ENCODE measurements around the gene POLR3A.
A peak's percentile ranks its signal among the peaks of the same experiment; 100 is the strongest.

Gene POLR3A

DNA sequence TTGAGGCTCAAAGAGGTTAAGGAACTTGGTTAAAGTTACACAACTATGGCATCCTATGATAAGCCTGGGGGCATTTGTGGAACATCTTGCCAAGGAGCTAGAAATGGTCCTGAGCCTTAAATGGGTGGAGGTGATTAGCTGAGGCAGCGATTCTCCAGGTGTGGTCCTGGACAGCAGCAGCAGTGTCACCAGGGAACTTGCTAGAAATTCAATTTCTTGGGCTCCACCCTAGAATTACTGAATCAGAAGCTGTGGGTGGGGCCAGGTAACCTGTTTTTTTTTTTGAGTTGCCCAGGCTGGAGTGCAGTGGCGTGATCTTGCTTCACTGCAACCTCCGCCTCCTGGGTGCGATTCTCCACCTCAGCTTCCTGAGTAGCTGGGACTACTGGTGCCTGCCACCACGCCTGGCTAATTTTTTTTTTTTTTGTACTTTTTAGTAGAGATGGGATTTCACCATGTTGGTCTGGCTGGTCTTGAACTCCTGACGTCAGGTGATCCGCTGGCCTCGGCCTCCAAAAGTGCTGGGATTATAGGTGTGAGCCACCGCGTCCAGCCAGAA, 17.5 kb upstream of the POLR3A start:
- Histone ChIP-seq H4K8ac (ENCODE audit: low read depth, low read length) (no peak overlapping the region), H3K4me2 (ENCODE audit: low read length) (no peak overlapping the region), H2AFZ (ENCODE audit: insufficient read depth, low read length, poor library complexity) (no peak overlapping the region), H4K91ac (ENCODE audit: low read depth, low read length) (no peak overlapping the region), H2BK12ac (ENCODE audit: low read length) (no peak overlapping the region), H3K9ac (ENCODE audit: low read length) (no peak overlapping the region), H2BK120ac (ENCODE audit: insufficient read depth, low read length, poor library complexity) (no peak overlapping the region), H2BK5ac (ENCODE audit: low read depth, low read length, poor library complexity) (no peak overlapping the region), H3K9me3 (ENCODE audit: insufficient read depth, low read depth, low read length) (no peaks in the 10 kb centered on the region), H3K23ac (ENCODE audit: low read length) (no peak overlapping the region), H3K36me3 (ENCODE audit: control insufficient read depth in 1 of 2, insufficient read depth in 2 of 2, low read length in 2 of 2) (peaks cover 0 to 12% of the 10 kb centered on the region in 2 experiments), H3K79me1 (ENCODE audit: low read length) (peaks cover 2% of the 10 kb centered on the region), H3K27ac (ENCODE audit: low read depth, low read length) (no peak overlapping the region), H3K18ac (ENCODE audit: low read length) (no peak overlapping the region), H3K4ac (ENCODE audit: low read depth, low read length) (no peak overlapping the region), H2AK5ac (ENCODE audit: low read length) (no peak overlapping the region), H3K27me3 (ENCODE audit: insufficient read depth, low read length) (no peaks in the 10 kb centered on the region), H3K79me2 (ENCODE audit: control insufficient read depth, insufficient read depth, low read length, poor library complexity) (no peaks in the 10 kb centered on the region), H3K4me1 (ENCODE audit: control insufficient read depth in 1 of 2, insufficient read depth in 2 of 2, low read length in 2 of 2) (peaks cover 0 to 4% of the 10 kb centered on the region in 2 experiments), H3K14ac (ENCODE audit: low read length) (no peak overlapping the region), H4K12ac (ENCODE audit: low read depth, low read length) (no peak overlapping the region), H3K4me3 (ENCODE audit: low read depth, low read length) (no peak overlapping the region)
- DNase-seq = no peak
- WGBS (ENCODE audit: extremely low coverage, insufficient coverage, insufficient read length) = no CpG with 5 or more reads among the region's 10 CpGs

DNA sequence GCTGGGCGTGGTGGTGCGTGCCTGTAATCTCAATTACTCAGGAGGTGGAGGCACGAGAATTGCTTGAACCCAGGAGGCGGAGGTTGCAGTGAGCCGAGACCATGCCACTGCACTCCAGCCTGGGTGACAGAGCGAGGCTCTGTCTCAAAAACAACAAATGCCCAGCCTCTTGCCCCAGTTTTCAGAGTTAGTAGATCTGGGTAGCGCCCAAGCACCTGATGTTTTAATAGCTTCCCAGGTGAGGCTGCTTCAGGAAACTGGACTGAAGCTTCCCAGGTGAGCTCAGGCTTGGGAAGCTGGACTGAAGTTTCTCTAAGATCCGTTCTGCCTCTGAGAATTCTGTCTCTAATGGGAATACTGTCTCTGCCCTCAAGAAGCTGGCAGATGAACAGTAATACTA, 16.5 kb upstream of the POLR3A start:
- Histone ChIP-seq H3K79me1 (ENCODE audit: low read length) (peaks cover 2% of the 10 kb centered on the region), H3K27ac (ENCODE audit: low read depth, low read length) (no peak overlapping the region), H3K4me1 (ENCODE audit: control insufficient read depth in 1 of 2, insufficient read depth in 2 of 2, low read length in 2 of 2) (peaks cover 0 to 4% of the 10 kb centered on the region in 2 experiments), H3K4ac (ENCODE audit: low read depth, low read length) (no peak overlapping the region), H2BK120ac (ENCODE audit: insufficient read depth, low read length, poor library complexity) (no peak overlapping the region), H4K12ac (ENCODE audit: low read depth, low read length) (no peak overlapping the region), H3K4me3 (ENCODE audit: low read depth, low read length) (no peak overlapping the region), H3K27me3 (ENCODE audit: insufficient read depth, low read length) (no peaks in the 10 kb centered on the region), H4K8ac (ENCODE audit: low read depth, low read length) (no peak overlapping the region), H2BK12ac (ENCODE audit: low read length) (no peak overlapping the region), H3K36me3 (ENCODE audit: control insufficient read depth in 1 of 2, insufficient read depth in 2 of 2, low read length in 2 of 2) (peaks cover 9 to 22% of the 10 kb centered on the region in 2 experiments), H3K14ac (ENCODE audit: low read length) (no peak overlapping the region), H2AFZ (ENCODE audit: insufficient read depth, low read length, poor library complexity) (no peak overlapping the region), H3K23ac (ENCODE audit: low read length) (no peak overlapping the region), H3K9me3 (ENCODE audit: insufficient read depth, low read depth, low read length) (no peaks in the 10 kb centered on the region), H2AK5ac (ENCODE audit: low read length) (no peak overlapping the region), H3K79me2 (ENCODE audit: control insufficient read depth, insufficient read depth, low read length, poor library complexity) (no peaks in the 10 kb centered on the region), H3K18ac (ENCODE audit: low read length) (no peak overlapping the region), H4K91ac (ENCODE audit: low read depth, low read length) (no peak overlapping the region), H3K9ac (ENCODE audit: low read length) (no peak overlapping the region), H3K4me2 (ENCODE audit: low read length) (no peak overlapping the region), H2BK5ac (ENCODE audit: low read depth, low read length, poor library complexity) (no peak overlapping the region)
- no CpG with 5 or more reads among the region's 8 CpGs for WGBS (ENCODE audit: extremely low coverage, insufficient coverage, insufficient read length)
- DNase-seq = no peak

DNA sequence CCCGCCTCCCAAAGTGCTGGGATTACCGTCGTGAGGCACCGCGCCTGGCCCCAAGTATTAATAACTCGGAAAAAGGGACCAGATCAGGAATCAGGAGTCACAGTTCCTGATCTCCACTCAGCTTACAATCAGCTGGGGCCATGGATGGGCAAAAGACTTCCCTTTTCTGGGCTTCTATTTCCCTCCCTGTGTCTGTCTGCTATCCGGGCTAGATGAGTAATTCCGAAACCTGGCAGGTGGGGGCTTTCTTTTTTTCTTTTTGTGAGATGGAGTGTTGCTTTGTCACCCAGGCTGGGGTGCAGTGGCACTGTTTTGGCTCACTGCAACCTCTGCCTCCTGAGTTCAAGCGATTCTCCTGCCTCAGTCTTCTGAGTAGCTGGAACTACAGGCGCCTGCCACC, 15.9 kb upstream of the POLR3A start:
- Histone ChIP-seq H3K4ac (ENCODE audit: low read depth, low read length) (no peak overlapping the region), H3K23ac (ENCODE audit: low read length) (no peak overlapping the region), H3K9me3 (ENCODE audit: insufficient read depth, low read depth, low read length) (no peaks in the 10 kb centered on the region), H4K12ac (ENCODE audit: low read depth, low read length) (no peak overlapping the region), H3K27me3 (ENCODE audit: insufficient read depth, low read length) (no peaks in the 10 kb centered on the region), H3K79me1 (ENCODE audit: low read length) (peaks cover 2% of the 10 kb centered on the region), H3K79me2 (ENCODE audit: control insufficient read depth, insufficient read depth, low read length, poor library complexity) (no peaks in the 10 kb centered on the region), H3K4me1 (ENCODE audit: control insufficient read depth in 1 of 2, insufficient read depth in 2 of 2, low read length in 2 of 2) (peaks cover 0 to 4% of the 10 kb centered on the region in 2 experiments), H4K91ac (ENCODE audit: low read depth, low read length) (no peak overlapping the region), H4K8ac (ENCODE audit: low read depth, low read length) (no peak overlapping the region), H2AK5ac (ENCODE audit: low read length) (no peak overlapping the region), H2AFZ (ENCODE audit: insufficient read depth, low read length, poor library complexity) (no peak overlapping the region), H2BK120ac (ENCODE audit: insufficient read depth, low read length, poor library complexity) (no peak overlapping the region), H3K27ac (ENCODE audit: low read depth, low read length) (no peak overlapping the region), H3K14ac (ENCODE audit: low read length) (no peak overlapping the region), H3K18ac (ENCODE audit: low read length) (no peak overlapping the region), H2BK12ac (ENCODE audit: low read length) (no peak overlapping the region), H3K4me2 (ENCODE audit: low read length) (no peak overlapping the region), H2BK5ac (ENCODE audit: low read depth, low read length, poor library complexity) (no peak overlapping the region), H3K4me3 (ENCODE audit: low read depth, low read length) (no peak overlapping the region), H3K9ac (ENCODE audit: low read length) (no peak overlapping the region), H3K36me3 (ENCODE audit: control insufficient read depth in 1 of 2, insufficient read depth in 2 of 2, low read length in 2 of 2) (peaks cover 12 to 27% of the 10 kb centered on the region in 2 experiments)
- no CpG with 5 or more reads among the region's 10 CpGs for WGBS (ENCODE audit: extremely low coverage, insufficient coverage, insufficient read length)
- DNase-seq = peak in 1 of 2 donors; percentile 8

DNA sequence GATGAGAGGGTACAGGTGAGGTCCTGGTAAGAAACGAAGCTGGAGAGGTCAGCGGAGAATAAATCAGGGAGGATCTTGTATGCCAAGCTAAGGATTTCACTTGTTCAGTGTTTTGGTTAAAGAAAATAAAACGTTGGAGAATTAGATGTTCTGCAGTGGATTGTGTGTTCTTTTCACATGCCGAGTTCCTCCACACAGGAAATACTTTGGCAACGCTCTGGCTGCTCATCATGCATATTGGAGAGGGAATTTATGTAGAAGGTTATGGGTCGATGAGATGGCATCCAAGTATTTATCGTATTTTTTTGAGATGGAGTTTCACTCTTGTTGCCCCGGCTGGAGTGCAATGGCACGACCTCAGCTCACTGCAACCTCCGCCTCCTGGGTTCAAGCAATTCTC, 15.4 kb upstream of the POLR3A start:
- no CpG with 5 or more reads among the region's 10 CpGs for WGBS (ENCODE audit: extremely low coverage, insufficient coverage, insufficient read length)
- Histone ChIP-seq H3K14ac (ENCODE audit: low read length) (no peak overlapping the region), H3K23ac (ENCODE audit: low read length) (no peak overlapping the region)

More for the DNA sequence above, 15.4 kb upstream of the POLR3A start:
- no peak overlapping the region for H2AFZ ChIP-seq (ENCODE audit: insufficient read depth, low read length, poor library complexity)
- H3K4ac ChIP-seq (ENCODE audit: low read depth, low read length) = no peak overlapping the region
- no peak overlapping the region for H4K8ac ChIP-seq (ENCODE audit: low read depth, low read length)
- H3K27me3 ChIP-seq (ENCODE audit: insufficient read depth, low read length) = no peaks in the 10 kb centered on the region
- no peak overlapping the region for H3K9ac ChIP-seq (ENCODE audit: low read length)
- H3K18ac ChIP-seq (ENCODE audit: low read length) = no peak overlapping the region
- H2AK5ac ChIP-seq (ENCODE audit: low read length) = no peak overlapping the region
- no peak overlapping the region for H4K91ac ChIP-seq (ENCODE audit: low read depth, low read length)
- no peak overlapping the region for H3K27ac ChIP-seq (ENCODE audit: low read depth, low read length)
- no peaks in the 10 kb centered on the region for H3K9me3 ChIP-seq (ENCODE audit: insufficient read depth, low read depth, low read length)
- no peak overlapping the region for H3K4me3 ChIP-seq (ENCODE audit: low read depth, low read length)
- peaks cover 0 to 4% of the 10 kb centered on the region in 2 experiments for H3K4me1 ChIP-seq (ENCODE audit: control insufficient read depth in 1 of 2, insufficient read depth in 2 of 2, low read length in 2 of 2)
- no peak overlapping the region for H2BK5ac ChIP-seq (ENCODE audit: low read depth, low read length, poor library complexity)
- peaks cover 13 to 27% of the 10 kb centered on the region in 2 experiments for H3K36me3 ChIP-seq (ENCODE audit: control insufficient read depth in 1 of 2, insufficient read depth in 2 of 2, low read length in 2 of 2)
- H3K79me2 ChIP-seq (ENCODE audit: control insufficient read depth, insufficient read depth, low read length, poor library complexity) = no peaks in the 10 kb centered on the region
- H2BK120ac ChIP-seq (ENCODE audit: insufficient read depth, low read length, poor library complexity) = no peak overlapping the region
- peaks cover 2% of the 10 kb centered on the region for H3K79me1 ChIP-seq (ENCODE audit: low read length)
- DNase-seq = no peak
- H3K4me2 ChIP-seq (ENCODE audit: low read length) = no peak overlapping the region
- H4K12ac ChIP-seq (ENCODE audit: low read depth, low read length) = no peak overlapping the region
- H2BK12ac ChIP-seq (ENCODE audit: low read length) = no peak overlapping the region

All from trophoblast cell (in vitro differentiated cells and primary cell).